Thyroid gland (tissue), 4 donors: Measurements from ENCODE around the gene THSD7B.

ENCODE experiments used
- POLR2A ChIP-seq, 2 donors: fragments of 450-650 bp; IDR thresholded peaks; one replicate each; pipeline ENCODE4 v1.6.1; 2017; ENCODE audit warnings: antibody characterized with exemption in 2 of 2, mild to moderate bottlenecking in 2 of 2, moderate library complexity in 1 of 2
- TF ChIP-seq, protein P1 (sequence below), 6 experiments: fragments of 200-600 bp in 3 of 6; fragments of 450-650 bp in 3 of 6; sonication (generic) in 3 of 6; IDR thresholded peaks; one replicate each; pipeline ENCODE4 v1.5.1; 2016 to 2019; ENCODE audit warnings: antibody characterized with exemption in 6 of 6, mild to moderate bottlenecking in 2 of 6, inconsistent platforms in 1 of 6, moderate library complexity in 1 of 6

GRCh38 chr2:136844546-136844945 lies 79.2 kb downstream of the THSD7B start:
- TF ChIP-seq, protein P1, sequence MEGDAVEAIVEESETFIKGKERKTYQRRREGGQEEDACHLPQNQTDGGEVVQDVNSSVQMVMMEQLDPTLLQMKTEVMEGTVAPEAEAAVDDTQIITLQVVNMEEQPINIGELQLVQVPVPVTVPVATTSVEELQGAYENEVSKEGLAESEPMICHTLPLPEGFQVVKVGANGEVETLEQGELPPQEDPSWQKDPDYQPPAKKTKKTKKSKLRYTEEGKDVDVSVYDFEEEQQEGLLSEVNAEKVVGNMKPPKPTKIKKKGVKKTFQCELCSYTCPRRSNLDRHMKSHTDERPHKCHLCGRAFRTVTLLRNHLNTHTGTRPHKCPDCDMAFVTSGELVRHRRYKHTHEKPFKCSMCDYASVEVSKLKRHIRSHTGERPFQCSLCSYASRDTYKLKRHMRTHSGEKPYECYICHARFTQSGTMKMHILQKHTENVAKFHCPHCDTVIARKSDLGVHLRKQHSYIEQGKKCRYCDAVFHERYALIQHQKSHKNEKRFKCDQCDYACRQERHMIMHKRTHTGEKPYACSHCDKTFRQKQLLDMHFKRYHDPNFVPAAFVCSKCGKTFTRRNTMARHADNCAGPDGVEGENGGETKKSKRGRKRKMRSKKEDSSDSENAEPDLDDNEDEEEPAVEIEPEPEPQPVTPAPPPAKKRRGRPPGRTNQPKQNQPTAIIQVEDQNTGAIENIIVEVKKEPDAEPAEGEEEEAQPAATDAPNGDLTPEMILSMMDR (IDR thresholded peaks at IDR 0.05): no peak
- no peak for TF ChIP-seq POLR2A (IDR thresholded peaks at IDR 0.05)
